ENCODE measurements around the gene CCL3.

CCL3 gene

GRCh38 chr17:36055171-36055570 lies 34.8 kb downstream of the CCL3 start:
- Histone ChIP-seq H3K27me3 (ENCODE audit: insufficient read depth, low read depth) (no peaks in the 10 kb centered on the region), H3K36me3 (ENCODE audit: insufficient read depth) (no peaks in the 10 kb centered on the region), H3K4me2 (no peak overlapping the region), H3K79me2 (ENCODE audit: insufficient read depth, low read depth) (no peaks in the 10 kb centered on the region), H3K4me1 (ENCODE audit: low read depth, poor library complexity, severe bottlenecking) (no peaks in the 10 kb centered on the region), H3K9ac (no peak overlapping the region), H2AFZ (ENCODE audit: low read depth) (no peak overlapping the region), H3K4me3 (IDR thresholded peaks at IDR 0.05; ENCODE audit: insufficient read depth, low read depth, low read length) (no peak overlapping the region), H4K20me1 (ENCODE audit: insufficient read depth) (no peaks in the 10 kb centered on the region), H3K27ac (no peak overlapping the region)
- TF ChIP-seq CTCF (conservative IDR thresholded peaks at IDR 0.05; ENCODE audit: low read depth, low read length), result no peak

GRCh38 chr17:36049643-36050042 lies 40.3 kb downstream of the CCL3 start:
- no peaks in the 10 kb centered on the region for H4K20me1 ChIP-seq (ENCODE audit: insufficient read depth)
- no peaks in the 10 kb centered on the region for H3K4me1 ChIP-seq (ENCODE audit: low read depth, poor library complexity, severe bottlenecking)
- H3K4me2 ChIP-seq, result no peak overlapping the region
- H3K79me2 ChIP-seq (ENCODE audit: insufficient read depth, low read depth), result no peaks in the 10 kb centered on the region
- H3K27me3 ChIP-seq (ENCODE audit: insufficient read depth, low read depth), result no peaks in the 10 kb centered on the region
- no peak overlapping the region for H3K27ac ChIP-seq
- no peak for TF ChIP-seq CTCF (conservative IDR thresholded peaks at IDR 0.05; ENCODE audit: low read depth, low read length)
- no peak overlapping the region for H2AFZ ChIP-seq (ENCODE audit: low read depth)
- H3K4me3 ChIP-seq (IDR thresholded peaks at IDR 0.05; ENCODE audit: insufficient read depth, low read depth, low read length), result no peak overlapping the region
- no peak overlapping the region for H3K9ac ChIP-seq
- H3K36me3 ChIP-seq (ENCODE audit: insufficient read depth), result no peaks in the 10 kb centered on the region

- H3K27ac ChIP-seq, result no peak overlapping the region
- H3K36me3 ChIP-seq (ENCODE audit: insufficient read depth), result no peaks in the 10 kb centered on the region
- no peak overlapping the region for H2AFZ ChIP-seq (ENCODE audit: low read depth)
- TF ChIP-seq CTCF (conservative IDR thresholded peaks at IDR 0.05; ENCODE audit: low read depth, low read length), result no peak
- no peaks in the 10 kb centered on the region for H3K4me1 ChIP-seq (ENCODE audit: low read depth, poor library complexity, severe bottlenecking)
- no peak overlapping the region for H3K4me2 ChIP-seq
- H3K9ac ChIP-seq, result no peak overlapping the region
- no peaks in the 10 kb centered on the region for H3K79me2 ChIP-seq (ENCODE audit: insufficient read depth, low read depth)
- no peaks in the 10 kb centered on the region for H4K20me1 ChIP-seq (ENCODE audit: insufficient read depth)
- H3K27me3 ChIP-seq (ENCODE audit: insufficient read depth, low read depth), result no peaks in the 10 kb centered on the region
- H3K4me3 ChIP-seq (IDR thresholded peaks at IDR 0.05; ENCODE audit: insufficient read depth, low read depth, low read length), result no peak overlapping the region
Measured at GRCh38 chr17:36048066-36048465, 41.9 kb downstream of the CCL3 start.

Measured in KMS-11 (cell line).